HEK293 (cell line): Measurements from ENCODE around the gene EIF4H.
A peak's percentile ranks its signal among the peaks of the same experiment; 100 is the strongest.
"Not testable (repeated sequence)": the region's sequence is repeated elsewhere in the genome, so short reads cannot be mapped to it uniquely, and the experiment has no call there.

ENCODE experiments used
- CTCF ChIA-PET: fragments of 350-600 bp; formaldehyde crosslinking; extraction: SDS; loops from one replicate; lab custom pipeline; 2021; ENCODE audit warnings: antibody characterized with exemption; lab: Yijun Ruan, JAX
- POLR2A ChIA-PET: fragments of 300-600 bp; formaldehyde crosslinking; extraction: SDS; loops from one replicate; lab custom pipeline; 2020; ENCODE audit warnings: antibody characterized with exemption, inconsistent platforms; lab: Yijun Ruan, JAX
- H3K27ac ChIP-seq: fragments of 200-500 bp; sonication (Bioruptor generic); 2 replicates; pipeline ENCODE4 v1.5.1; 2014; ENCODE audit warnings: low read depth, low read length, control low read depth, inconsistent platforms; ENCODE audit errors: extremely low read depth
- H3K36me3 ChIP-seq, 2 experiments: fragments of 200-500 bp in 1 of 2; sonication (Bioruptor generic) in 1 of 2; 1 replicate in 1 of 2; 2 replicates in 1 of 2; pipeline ENCODE4 v1.5.1; 2014 to 2017; ENCODE audit warnings: inconsistent platforms in 2 of 2, low read length in 2 of 2; ENCODE audit not compliant: control insufficient read depth in 2 of 2, insufficient read depth in 1 of 2
- H3K4me1 ChIP-seq: fragments of 200-500 bp; sonication (Bioruptor generic); 2 replicates; pipeline ENCODE4 v1.5.1; 2014; ENCODE audit warnings: mild to moderate bottlenecking, low read length, inconsistent platforms; ENCODE audit not compliant: control insufficient read depth, insufficient read depth
- H3K4me3 ChIP-seq: 2 replicates; pipeline ENCODE4 v1.5.1; 2011; ENCODE audit warnings: low read depth, mild to moderate bottlenecking, control low read depth, low read length, moderate library complexity
- H3K9me3 ChIP-seq: fragments of 200-500 bp; sonication (Bioruptor generic); 2 replicates; pipeline ENCODE4 v1.5.1; 2014; ENCODE audit warnings: low read depth, low read length, inconsistent platforms; ENCODE audit not compliant: control insufficient read depth, insufficient read depth
- BCL11A ChIP-seq: fragments of 450-650 bp; formaldehyde crosslinking; IDR thresholded peaks from 2 replicates; pipeline ENCODE4 v1.5.1; 2016; ENCODE audit warnings: low read depth, missing biosample characterization, missing genetic modification characterization
- HOXA7 ChIP-seq: sonication (generic); formaldehyde crosslinking; IDR thresholded peaks from 2 replicates; pipeline ENCODE4 v1.8.1; 2022; ENCODE audit warnings: missing genetic modification reagents, borderline replicate concordance
- HOXD13 ChIP-seq: sonication (generic); formaldehyde crosslinking; IDR thresholded peaks from 2 replicates; pipeline ENCODE4 v1.8.0; 2022; ENCODE audit warnings: missing genetic modification reagents, borderline replicate concordance
- IKZF3 ChIP-seq: fragments of 450-650 bp; IDR thresholded peaks from 2 replicates; pipeline ENCODE4 v1.5.0; 2018; ENCODE audit warnings: missing biosample characterization, mild to moderate bottlenecking, missing genetic modification characterization, moderate library complexity
- KLF10 ChIP-seq: fragments of 450-650 bp; IDR thresholded peaks from 2 replicates; pipeline ENCODE4 v1.5.1; 2018; ENCODE audit warnings: missing biosample characterization, mild to moderate bottlenecking, missing genetic modification characterization
- OSR2 ChIP-seq: fragments of 450-650 bp; formaldehyde crosslinking; IDR thresholded peaks from 2 replicates; pipeline ENCODE4 v1.5.1; 2016; ENCODE audit warnings: missing biosample characterization, missing genetic modification characterization
- PRDM4 ChIP-seq: fragments of 450-650 bp; formaldehyde crosslinking; IDR thresholded peaks from 2 replicates; pipeline ENCODE4 v1.5.1; 2017; ENCODE audit warnings: missing biosample characterization, missing genetic modification characterization
- SETDB1 ChIP-seq: IDR thresholded peaks from one replicate; pipeline ENCODE4 v1.6.1; 2017; ENCODE audit warnings: mild to moderate bottlenecking, low read length, moderate library complexity, mixed read lengths; ENCODE audit not compliant: insufficient read length
- TCF7L2 ChIP-seq: IDR thresholded peaks from 2 replicates; pipeline ENCODE4 v1.6.1; 2011; ENCODE audit warnings: low read depth, mild to moderate bottlenecking, inconsistent platforms, low read length, moderate library complexity, borderline replicate concordance
- ZBTB17 ChIP-seq: fragments of 450-650 bp; formaldehyde crosslinking; IDR thresholded peaks from 2 replicates; pipeline ENCODE4 v1.5.1; 2016; ENCODE audit warnings: missing biosample characterization, missing genetic modification characterization
- ZBTB21 ChIP-seq: fragments of 450-650 bp; formaldehyde crosslinking; IDR thresholded peaks from 2 replicates; pipeline ENCODE4 v1.5.1; 2017; ENCODE audit warnings: missing biosample characterization, missing genetic modification characterization
- ZBTB8A ChIP-seq: fragments of 450-650 bp; formaldehyde crosslinking; IDR thresholded peaks from 2 replicates; pipeline ENCODE4 v1.5.1; 2016; ENCODE audit warnings: missing biosample characterization, missing genetic modification characterization
- ZNF174 ChIP-seq: fragments of 450-650 bp; formaldehyde crosslinking; IDR thresholded peaks from 2 replicates; pipeline ENCODE4 v1.5.0; 2017; ENCODE audit warnings: missing biosample characterization, mild to moderate bottlenecking, missing genetic modification characterization
- ZNF266 ChIP-seq: fragments of 450-650 bp; formaldehyde crosslinking; IDR thresholded peaks from 2 replicates; pipeline ENCODE4 v1.5.1; 2016; ENCODE audit warnings: missing biosample characterization, missing genetic modification characterization, low read depth
- ZNF274 ChIP-seq, 2 experiments: fragments of 200-500 bp in 1 of 2; fragments of 450-650 bp in 1 of 2; sonication (Bioruptor generic) in 1 of 2; formaldehyde crosslinking in 1 of 2; IDR thresholded peaks; 2 replicates each; pipeline versions ENCODE4 v1.5.1 to v1.6.1; 2014 to 2016; ENCODE audit warnings: borderline replicate concordance in 1 of 2, inconsistent platforms in 1 of 2, low read length in 1 of 2, missing biosample characterization in 1 of 2, missing genetic modification characterization in 1 of 2
- ZNF324 ChIP-seq: fragments of 450-650 bp; formaldehyde crosslinking; IDR thresholded peaks from 2 replicates; pipeline ENCODE4 v1.5.1; 2016; ENCODE audit warnings: missing biosample characterization, missing genetic modification characterization
- ZNF48 ChIP-seq: fragments of 450-650 bp; formaldehyde crosslinking; IDR thresholded peaks from 2 replicates; pipeline ENCODE4 v1.5.1; 2016; ENCODE audit warnings: missing biosample characterization, missing genetic modification characterization
- ZNF549 ChIP-seq: fragments of 450-650 bp; IDR thresholded peaks from 2 replicates; pipeline ENCODE4 v1.5.1; 2018; ENCODE audit warnings: missing biosample characterization, missing genetic modification characterization, mild to moderate bottlenecking, inconsistent platforms, moderate library complexity
- ZNF558 ChIP-seq: fragments of 450-650 bp; formaldehyde crosslinking; IDR thresholded peaks from 2 replicates; pipeline ENCODE4 v1.5.1; 2016; ENCODE audit warnings: missing biosample characterization, missing genetic modification characterization
- ZNF580 ChIP-seq: fragments of 450-650 bp; formaldehyde crosslinking; IDR thresholded peaks from 2 replicates; pipeline ENCODE4 v1.5.1; 2016; ENCODE audit warnings: missing biosample characterization, missing genetic modification characterization
- ZNF600 ChIP-seq: fragments of 450-650 bp; formaldehyde crosslinking; IDR thresholded peaks from 2 replicates; pipeline ENCODE4 v1.5.1; 2016; ENCODE audit warnings: missing biosample characterization, missing genetic modification characterization
- ZNF660 ChIP-seq: fragments of 450-650 bp; IDR thresholded peaks from 2 replicates; pipeline ENCODE4 v1.5.1; 2018; ENCODE audit warnings: missing biosample characterization, mild to moderate bottlenecking, missing genetic modification characterization
- ZNF785 ChIP-seq: fragments of 450-650 bp; formaldehyde crosslinking; IDR thresholded peaks from 2 replicates; pipeline ENCODE4 v1.5.1; 2016; ENCODE audit warnings: missing biosample characterization, missing genetic modification characterization

EIF4H gene

GRCh38 chr7:74193913-74194312 is 19.8 kb downstream of the EIF4H start (continued):
- TF ChIP-seq HOXA7 (no peak), ZNF558 (tag by site-specific recombination) (no peak), ZBTB8A (no peak), ZNF266 (tag by site-specific recombination) (no peak), ZNF785 (tag by site-specific recombination) (no peak), ZNF580 (tag by site-specific recombination) (no peak), ZNF274 (IDR thresholded peaks at IDR 0.05; ENCODE audit: low read length) (no peak), ZNF274 (tag by site-specific recombination; IDR thresholded peaks at IDR 0.05; ENCODE audit: borderline replicate concordance) (no peak), KLF10 (no peak), BCL11A (tag by site-specific recombination) (no peak), HOXD13 (no peak), ZNF549 (no peak), PRDM4 (no peak), ZNF48 (tag by site-specific recombination) (no peak), ZNF324 (no peak)

GRCh38 chr7:74194686-74195085 is 20.5 kb downstream of the EIF4H start:
- Histone ChIP-seq H3K4me1 (no peaks in the 10 kb centered on the region; the same call in 1 of the 2 replicates), H3K27ac (no peak overlapping the region), H3K9me3 (no peaks in the 10 kb centered on the region), H3K4me3 (no peak overlapping the region), H3K36me3 (peaks cover 21 to 66% of the 10 kb centered on the region in 2 experiments)
- ChIA-PET POLR2A (no interaction called here), CTCF (interaction anchor here (0.9 to 4.5 kb wide), 3 partner anchors 11 to 127 kb away, joined by 3 to 33 read pairs (median 4); no protein-coding TSS in a partner anchor)
- TF ChIP-seq TCF7L2, result no peak
- TF ChIP-seq ZNF660 (tag by site-specific recombination), result no peak
- no peak for TF ChIP-seq IKZF3
- TF ChIP-seq ZBTB21 (tag by site-specific recombination), result no peak
- TF ChIP-seq OSR2, result no peak
- no peak for TF ChIP-seq ZBTB17
- no peak for TF ChIP-seq ZNF174 (tag by site-specific recombination)
- no peak for TF ChIP-seq KLF10
- TF ChIP-seq SETDB1, result no peak

- H3K36me3 ChIP-seq, result peaks cover 21 to 60% of the 10 kb centered on the region in 2 experiments
- H3K27ac ChIP-seq, H3K4me1 ChIP-seq, H3K4me3 ChIP-seq, H3K9me3 ChIP-seq, POLR2A ChIA-PET: not testable (repeated sequence)
- TF ChIP-seq ZNF600 (tag by site-specific recombination), result 0 out of 2 replicates have a peak, but pooled peaks have one; percentile 20
- CTCF ChIA-PET, result interaction anchor here (4.5 kb wide), 1 partner anchor 11 kb away, joined by 33 read pairs; no protein-coding TSS in a partner anchor
These were observed 21.1 kb downstream of the EIF4H start for GRCh38 chr7:74195139-74195860.

- CTCF ChIA-PET, H3K4me1 ChIP-seq, H3K4me3 ChIP-seq, POLR2A ChIA-PET, H3K27ac ChIP-seq, H3K9me3 ChIP-seq: not testable (repeated sequence)
- H3K36me3 ChIP-seq, result peaks cover 21 to 52% of the 10 kb centered on the region in 2 experiments; a peak in 2 of 3 replicates
These were observed 22.0 kb downstream of the EIF4H start for GRCh38 chr7:74195968-74196654.
